Activated CD4-positive, alpha-beta T cell treated with anti-CD3 and anti-CD28 coated beads, Interleukin-2, amount 50 U/mL, for 48 hours (primary cell): ENCODE results near the gene ERBB4.
"Not testable (repeated sequence)": the region's sequence is repeated elsewhere in the genome, so short reads cannot be mapped to it uniquely, and the experiment has no call there.

Source experiments
- DNase-seq, 2 experiments: peaks; one replicate each; pipeline ENCODE4 v3.0.0-alpha.2; 2020

Gene ERBB4

GRCh38 chr2:212124598-212124997 is 414.0 kb downstream of the ERBB4 start:
- DNase-seq, result no peak

GRCh38 chr2:212119591-212119990 is 419.0 kb downstream of the ERBB4 start:
- no peak for DNase-seq

GRCh38 chr2:212117926-212118325 is 420.7 kb downstream of the ERBB4 start:
- DNase-seq, result no peak

- no peak for DNase-seq
Measured at GRCh38 chr2:212114489-212114888, 424.1 kb downstream of the ERBB4 start.

GRCh38 chr2:212112401-212112800 is 426.2 kb downstream of the ERBB4 start:
- DNase-seq, result no peak

- DNase-seq, result no peak
Measured at GRCh38 chr2:212109792-212110680, 428.6 kb downstream of the ERBB4 start.

GRCh38 chr2:212109217-212109616 is 429.4 kb downstream of the ERBB4 start:
- no peak for DNase-seq

GRCh38 chr2:212107989-212108388 is 430.6 kb downstream of the ERBB4 start:
- no peak for DNase-seq

GRCh38 chr2:212107014-212107413 is 431.6 kb downstream of the ERBB4 start:
- DNase-seq, result no peak

GRCh38 chr2:212106536-212106935 is 432.1 kb downstream of the ERBB4 start:
- DNase-seq, result not testable (repeated sequence)

GRCh38 chr2:212099658-212100057 is 438.9 kb downstream of the ERBB4 start:
- no peak for DNase-seq

GRCh38 chr2:212098966-212099365 is 439.6 kb downstream of the ERBB4 start:
- no peak for DNase-seq

GRCh38 chr2:212097001-212097400 is 441.6 kb downstream of the ERBB4 start:
- no peak for DNase-seq

- no peak for DNase-seq
Measured at GRCh38 chr2:212089873-212090272, 448.7 kb downstream of the ERBB4 start.

GRCh38 chr2:212088353-212088752 is 450.2 kb downstream of the ERBB4 start:
- DNase-seq, result no peak

- no peak for DNase-seq
Measured at GRCh38 chr2:212083492-212083891, 455.1 kb downstream of the ERBB4 start.

- no peak for DNase-seq
Measured at GRCh38 chr2:212078103-212078502, 460.5 kb downstream of the ERBB4 start.

GRCh38 chr2:212076456-212076855 is 462.1 kb downstream of the ERBB4 start:
- DNase-seq, result no peak

- DNase-seq, result no peak
Measured at GRCh38 chr2:212073360-212073759, 465.2 kb downstream of the ERBB4 start.

- DNase-seq, result no peak
Measured at GRCh38 chr2:212066546-212066945, 472.1 kb downstream of the ERBB4 start.

- no peak for DNase-seq
Measured at GRCh38 chr2:212064318-212064717, 474.3 kb downstream of the ERBB4 start.

GRCh38 chr2:212052412-212053159 is 486.0 kb downstream of the ERBB4 start:
- DNase-seq, result no peak

- no peak for DNase-seq
Measured at GRCh38 chr2:212050871-212051270, 487.7 kb downstream of the ERBB4 start.

- no peak for DNase-seq
Measured at GRCh38 chr2:212042562-212042961, 496.0 kb downstream of the ERBB4 start.
